ENCODE results near the gene RAB9B. TPM values are rescaled to one million over a fixed set of nuclear protein-coding genes. Genes with fewer than 3 reads are reported as not detected.

Gene RAB9B
- total RNA-seq, 1 donor from 2014 or later, result 4.5 TPM

- Mint-ChIP-seq H3K27ac (ENCODE audit: unreplicated experiment) (no peak overlapping the region), H3K36me3 (ENCODE audit: unreplicated experiment) (peaks cover 5% of the 10 kb centered on the region), H3K27me3 (ENCODE audit: unreplicated experiment) (no peaks in the 10 kb centered on the region), H3K9me3 (ENCODE audit: unreplicated experiment) (peaks cover 2% of the 10 kb centered on the region), H3K4me3 (ENCODE audit: unreplicated experiment) (no peak overlapping the region), H3K4me1 (ENCODE audit: low read depth, unreplicated experiment) (no peaks in the 10 kb centered on the region)
- TF ChIP-seq CTCF (IDR thresholded peaks at IDR 0.05; ENCODE audit: partially characterized antibody, unreplicated experiment), result no peak
- DNase-seq, result no peak
Measured at GRCh38 chrX:103864886-103865534, 33.0 kb upstream of the RAB9B start.

- DNase-seq, result no peak
- Mint-ChIP-seq H3K9me3 (ENCODE audit: unreplicated experiment) (peaks cover 2% of the 10 kb centered on the region), H3K4me3 (ENCODE audit: unreplicated experiment) (no peak overlapping the region), H3K27me3 (ENCODE audit: unreplicated experiment) (no peaks in the 10 kb centered on the region), H3K4me1 (ENCODE audit: low read depth, unreplicated experiment) (no peaks in the 10 kb centered on the region), H3K27ac (ENCODE audit: unreplicated experiment) (no peak overlapping the region), H3K36me3 (ENCODE audit: unreplicated experiment) (peaks cover 5% of the 10 kb centered on the region)
- no peak for TF ChIP-seq CTCF (IDR thresholded peaks at IDR 0.05; ENCODE audit: partially characterized antibody, unreplicated experiment)
Measured at GRCh38 chrX:103864149-103864548, 32.1 kb upstream of the RAB9B start.

GRCh38 chrX:103861200-103861599 is 29.1 kb upstream of the RAB9B start:
- no peak for TF ChIP-seq CTCF (IDR thresholded peaks at IDR 0.05; ENCODE audit: partially characterized antibody, unreplicated experiment)
- Mint-ChIP-seq H3K27ac (ENCODE audit: unreplicated experiment) (no peak overlapping the region), H3K4me1 (ENCODE audit: low read depth, unreplicated experiment) (no peaks in the 10 kb centered on the region), H3K4me3 (ENCODE audit: unreplicated experiment) (no peak overlapping the region), H3K27me3 (ENCODE audit: unreplicated experiment) (no peaks in the 10 kb centered on the region), H3K9me3 (ENCODE audit: unreplicated experiment) (no peaks in the 10 kb centered on the region), H3K36me3 (ENCODE audit: unreplicated experiment) (peaks cover 5% of the 10 kb centered on the region)
- DNase-seq, result no peak

GRCh38 chrX:103849558-103849957 is 17.5 kb upstream of the RAB9B start:
- no peak for DNase-seq
- Mint-ChIP-seq H3K4me3 (ENCODE audit: unreplicated experiment) (no peak overlapping the region), H3K36me3 (ENCODE audit: unreplicated experiment) (no peaks in the 10 kb centered on the region), H3K27ac (ENCODE audit: unreplicated experiment) (no peak overlapping the region), H3K27me3 (ENCODE audit: unreplicated experiment) (no peaks in the 10 kb centered on the region), H3K9me3 (ENCODE audit: unreplicated experiment) (no peaks in the 10 kb centered on the region), H3K4me1 (ENCODE audit: low read depth, unreplicated experiment) (no peaks in the 10 kb centered on the region)
- no peak for TF ChIP-seq CTCF (IDR thresholded peaks at IDR 0.05; ENCODE audit: partially characterized antibody, unreplicated experiment)

- no peak for TF ChIP-seq CTCF (IDR thresholded peaks at IDR 0.05; ENCODE audit: partially characterized antibody, unreplicated experiment)
- no peaks in the 10 kb centered on the region for H3K36me3 Mint-ChIP-seq (ENCODE audit: unreplicated experiment)
- H3K27ac Mint-ChIP-seq (ENCODE audit: unreplicated experiment), result no peak overlapping the region
- DNase-seq, result no peak
- H3K4me1 Mint-ChIP-seq (ENCODE audit: low read depth, unreplicated experiment), result no peaks in the 10 kb centered on the region
- H3K9me3 Mint-ChIP-seq (ENCODE audit: unreplicated experiment), result peaks cover 2% of the 10 kb centered on the region
- no peak overlapping the region for H3K4me3 Mint-ChIP-seq (ENCODE audit: unreplicated experiment)
- H3K27me3 Mint-ChIP-seq (ENCODE audit: unreplicated experiment), result no peaks in the 10 kb centered on the region
Measured at GRCh38 chrX:103847174-103847870, 15.3 kb upstream of the RAB9B start.

Data from glutamatergic neuron (in vitro differentiated cells).